Vagina (tissue), 2 donors: ENCODE data around the gene DPM3. TPM values are rescaled to one million over a fixed set of nuclear protein-coding genes. Genes with fewer than 3 reads are reported as not detected.
A peak's percentile ranks its signal among the peaks of the same experiment; 100 is the strongest.

Experiments
- DNase-seq, 2 donors: peaks; one replicate each; pipeline ENCODE4 v3.0.0-alpha.2; 2017; ENCODE audit errors: extremely low spot score in 2 of 2
- H3K27ac ChIP-seq: fragments of 200-600 bp; sonication (generic); one replicate; pipeline ENCODE4 v1.5.1; 2019
- H3K27me3 ChIP-seq: fragments of 200-600 bp; sonication (generic); one replicate; pipeline ENCODE4 v1.5.1; 2019
- H3K36me3 ChIP-seq, 2 donors: fragments of 200-600 bp; sonication (generic); one replicate each; pipeline ENCODE4 v1.5.1; 2017 to 2019
- H3K4me1 ChIP-seq: fragments of 200-600 bp; sonication (generic); one replicate; pipeline ENCODE4 v1.5.1; 2019
- H3K4me3 ChIP-seq, 2 donors: fragments of 200-600 bp; sonication (generic); 1 replicate in 1 of 2; 2 replicates in 1 of 2; pipeline ENCODE4 v1.5.1; 2016 to 2019
- H3K9me3 ChIP-seq: fragments of 200-600 bp; sonication (generic); one replicate; pipeline ENCODE4 v1.5.1; 2019
- POLR2A ChIP-seq, 2 donors: fragments of 450-650 bp; IDR thresholded peaks; one replicate each; pipeline ENCODE4 v1.6.1; 2017; ENCODE audit warnings: antibody characterized with exemption in 2 of 2, mild to moderate bottlenecking in 2 of 2, moderate library complexity in 2 of 2
- POLR2AphosphoS5 ChIP-seq, 2 donors: sonication (generic); formaldehyde crosslinking; IDR thresholded peaks; one replicate each; pipeline ENCODE4 v1.9.0; 2017; ENCODE audit warnings: antibody characterized with exemption in 2 of 2, mild to moderate bottlenecking in 2 of 2, low read depth in 1 of 2; ENCODE audit not compliant: insufficient read depth in 1 of 2
- intact Hi-C: fragments of 100-400 bp; cut with DNase I; formaldehyde crosslinking; loops from one replicate; pipeline ENCODE4 v1.15.1; 2023
- total RNA-seq: library from RNA; depleted of rRNA; stranded (reverse); fragments of >200 nt; gene quantifications from one replicate; pipeline ENCODE4 v1.2.3, GENCODE V29; 2016
- TF ChIP-seq, protein P1 (sequence below), 3 experiments: fragments of 450-650 bp in 2 of 3; fragments of 200-600 bp in 1 of 3; sonication (generic) in 1 of 3; IDR thresholded peaks; one replicate each; pipeline ENCODE4 v1.5.1; 2017 to 2019; ENCODE audit warnings: antibody characterized with exemption in 3 of 3, mild to moderate bottlenecking in 2 of 3, moderate library complexity in 2 of 3

Gene DPM3
- total RNA-seq, 1 donor from 2014 or later: 114 TPM

- H3K27me3 ChIP-seq: no peaks in the 10 kb centered on the region
Observed at GRCh38 chr1:155141749-155142148, 1.4 kb upstream of the DPM3 start.

GRCh38 chr1:155140630-155140953, 261 bp upstream of the DPM3 start:
- Histone ChIP-seq H3K27ac (peak overlapping the region; percentile 91), H3K36me3 (no peaks in the 10 kb centered on the region), H3K4me1 (peaks cover 34% of the 10 kb centered on the region), H3K9me3 (no peaks in the 10 kb centered on the region), H3K4me3 (peak overlapping the region; percentile 94 to 98), H3K27me3 (no peaks in the 10 kb centered on the region)
- no peak for DNase-seq
- TF ChIP-seq POLR2AphosphoS5 (IDR thresholded peaks at IDR 0.05; ENCODE audit: insufficient read depth in 1 of 2, low read depth in 1 of 2) (no peak), POLR2A (IDR thresholded peaks at IDR 0.05) (no peak)
- TF ChIP-seq, protein P1, sequence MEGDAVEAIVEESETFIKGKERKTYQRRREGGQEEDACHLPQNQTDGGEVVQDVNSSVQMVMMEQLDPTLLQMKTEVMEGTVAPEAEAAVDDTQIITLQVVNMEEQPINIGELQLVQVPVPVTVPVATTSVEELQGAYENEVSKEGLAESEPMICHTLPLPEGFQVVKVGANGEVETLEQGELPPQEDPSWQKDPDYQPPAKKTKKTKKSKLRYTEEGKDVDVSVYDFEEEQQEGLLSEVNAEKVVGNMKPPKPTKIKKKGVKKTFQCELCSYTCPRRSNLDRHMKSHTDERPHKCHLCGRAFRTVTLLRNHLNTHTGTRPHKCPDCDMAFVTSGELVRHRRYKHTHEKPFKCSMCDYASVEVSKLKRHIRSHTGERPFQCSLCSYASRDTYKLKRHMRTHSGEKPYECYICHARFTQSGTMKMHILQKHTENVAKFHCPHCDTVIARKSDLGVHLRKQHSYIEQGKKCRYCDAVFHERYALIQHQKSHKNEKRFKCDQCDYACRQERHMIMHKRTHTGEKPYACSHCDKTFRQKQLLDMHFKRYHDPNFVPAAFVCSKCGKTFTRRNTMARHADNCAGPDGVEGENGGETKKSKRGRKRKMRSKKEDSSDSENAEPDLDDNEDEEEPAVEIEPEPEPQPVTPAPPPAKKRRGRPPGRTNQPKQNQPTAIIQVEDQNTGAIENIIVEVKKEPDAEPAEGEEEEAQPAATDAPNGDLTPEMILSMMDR (IDR thresholded peaks at IDR 0.05): no peak
- intact Hi-C loops: loop anchor here (5.0 kb wide), 1 partner anchor 328 kb away; no protein-coding TSS in a partner anchor

More at GRCh38 chr1:155141749-155142148, 1.4 kb upstream of the DPM3 start:
- H3K4me1 ChIP-seq: peaks cover 28% of the 10 kb centered on the region
- no peaks in the 10 kb centered on the region for H3K36me3 ChIP-seq
- intact Hi-C loops: loop anchor here (5.0 kb wide), 1 partner anchor 329 kb away; no protein-coding TSS in a partner anchor
- H3K9me3 ChIP-seq: no peaks in the 10 kb centered on the region
- TF ChIP-seq POLR2AphosphoS5 (IDR thresholded peaks at IDR 0.05; ENCODE audit: insufficient read depth in 1 of 2, low read depth in 1 of 2) (no peak), POLR2A (IDR thresholded peaks at IDR 0.05) (no peak)
- TF ChIP-seq, protein P1 (IDR thresholded peaks at IDR 0.05): no peak
- H3K27ac ChIP-seq: no peak overlapping the region
- no peak for DNase-seq
- no peak overlapping the region for H3K4me3 ChIP-seq

- Histone ChIP-seq H3K4me3 (no peak overlapping the region), H3K27ac (peak overlapping the region; percentile 97), H3K27me3 (no peaks in the 10 kb centered on the region), H3K9me3 (no peaks in the 10 kb centered on the region), H3K4me1 (peaks cover 60% of the 10 kb centered on the region), H3K36me3 (peaks cover 0 to 22% of the 10 kb centered on the region in 2 donors)
- DNase-seq: no peak
- TF ChIP-seq POLR2A (IDR thresholded peaks at IDR 0.05): no peak
- TF ChIP-seq POLR2AphosphoS5 (IDR thresholded peaks at IDR 0.05; ENCODE audit: insufficient read depth in 1 of 2, low read depth in 1 of 2): no peak
- TF ChIP-seq, protein P1 (IDR thresholded peaks at IDR 0.05): no peak
- intact Hi-C loops: no loop called here
Observed at GRCh38 chr1:155137154-155137949, 3.0 kb downstream of the DPM3 start.

- intact Hi-C loops: no loop called here
- Histone ChIP-seq H3K4me1 (peaks cover 66% of the 10 kb centered on the region), H3K27me3 (no peaks in the 10 kb centered on the region), H3K9me3 (no peaks in the 10 kb centered on the region), H3K27ac (peak overlapping the region; percentile 97), H3K36me3 (peaks cover 0 to 28% of the 10 kb centered on the region in 2 donors), H3K4me3 (peak overlapping the region; percentile 57 to 90)
- no peak for TF ChIP-seq POLR2A (IDR thresholded peaks at IDR 0.05)
- TF ChIP-seq, protein P1 (IDR thresholded peaks at IDR 0.05): no peak
- TF ChIP-seq POLR2AphosphoS5 (IDR thresholded peaks at IDR 0.05; ENCODE audit: insufficient read depth in 1 of 2, low read depth in 1 of 2): no peak
- DNase-seq: no peak
Observed at GRCh38 chr1:155136748-155137147, 3.6 kb downstream of the DPM3 start.
